ENCODE data around the gene ALDH1A2.

The ALDH1A2 gene

GRCh38 chr15:58095415-58095814, 29.9 kb upstream of the ALDH1A2 start:
- Histone ChIP-seq H3K36me3 (ENCODE audit: control insufficient read depth, low read length) (no peaks in the 10 kb centered on the region), H3K4me1 (ENCODE audit: control insufficient read depth, low read length) (no peaks in the 10 kb centered on the region), H3K9me3 (ENCODE audit: control insufficient read depth, insufficient read depth, low read length) (no peaks in the 10 kb centered on the region), H3K4me2 (ENCODE audit: low read length) (no peak overlapping the region), H3K79me2 (ENCODE audit: control insufficient read depth, low read length) (no peaks in the 10 kb centered on the region), H3K27me3 (ENCODE audit: control insufficient read depth, low read length) (no peaks in the 10 kb centered on the region), H4K20me1 (ENCODE audit: control insufficient read depth, insufficient read depth, low read depth, low read length) (no peaks in the 10 kb centered on the region), H3K4me3 (ENCODE audit: low read length) (no peak overlapping the region), H3K27ac (ENCODE audit: low read depth, low read length) (no peak overlapping the region), H3K9me2 (replicated peaks; ENCODE audit: control insufficient read depth, low read length) (no peaks in the 10 kb centered on the region), H3F3A (ENCODE audit: control insufficient read depth, insufficient read depth) (no peaks in the 10 kb centered on the region)
- no peak for TF ChIP-seq EZH2phosphoT487 (IDR thresholded peaks at IDR 0.05; ENCODE audit: borderline replicate concordance, low read length)
- no peak for TF ChIP-seq CTCF (IDR thresholded peaks at IDR 0.05; ENCODE audit: low read depth, low read length, poor library complexity, severe bottlenecking)

DNA sequence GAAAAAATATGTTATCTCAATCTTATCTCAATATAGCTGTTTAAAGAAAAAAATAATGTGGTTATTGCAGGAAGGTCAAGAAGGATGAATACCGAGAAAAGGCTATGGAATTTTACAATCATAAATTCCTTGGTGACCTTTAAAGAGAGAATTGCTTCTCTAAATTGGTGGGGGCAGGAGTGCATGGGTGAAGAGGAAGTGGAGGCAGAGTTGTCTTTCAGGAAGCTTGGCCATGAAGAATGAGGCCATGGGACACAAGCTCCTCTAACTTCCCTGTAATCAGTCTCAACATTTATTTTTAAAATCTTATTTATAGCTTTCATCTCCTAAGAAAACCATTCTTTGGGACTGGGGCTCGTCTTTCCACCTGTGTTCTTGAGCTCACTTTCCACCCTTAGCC, 22.4 kb upstream of the ALDH1A2 start:
- Histone ChIP-seq H3F3A (ENCODE audit: control insufficient read depth, insufficient read depth) (no peaks in the 10 kb centered on the region), H3K9me2 (replicated peaks; ENCODE audit: control insufficient read depth, low read length) (no peaks in the 10 kb centered on the region), H3K4me3 (ENCODE audit: low read length) (no peak overlapping the region), H3K36me3 (ENCODE audit: control insufficient read depth, low read length) (no peaks in the 10 kb centered on the region), H3K27ac (ENCODE audit: low read depth, low read length) (no peak overlapping the region), H3K27me3 (ENCODE audit: control insufficient read depth, low read length) (no peaks in the 10 kb centered on the region), H4K20me1 (ENCODE audit: control insufficient read depth, insufficient read depth, low read depth, low read length) (no peaks in the 10 kb centered on the region), H3K79me2 (ENCODE audit: control insufficient read depth, low read length) (no peaks in the 10 kb centered on the region), H3K4me2 (ENCODE audit: low read length) (no peak overlapping the region), H3K4me1 (ENCODE audit: control insufficient read depth, low read length) (no peaks in the 10 kb centered on the region), H3K9me3 (ENCODE audit: control insufficient read depth, insufficient read depth, low read length) (no peaks in the 10 kb centered on the region)
- TF ChIP-seq CTCF (IDR thresholded peaks at IDR 0.05; ENCODE audit: low read depth, low read length, poor library complexity, severe bottlenecking) (no peak), EZH2phosphoT487 (IDR thresholded peaks at IDR 0.05; ENCODE audit: borderline replicate concordance, low read length) (no peak)

GRCh38 chr15:58086491-58086890, 21.0 kb upstream of the ALDH1A2 start:
- H4K20me1 ChIP-seq (ENCODE audit: control insufficient read depth, insufficient read depth, low read depth, low read length) = no peaks in the 10 kb centered on the region
- no peaks in the 10 kb centered on the region for H3K36me3 ChIP-seq (ENCODE audit: control insufficient read depth, low read length)
- no peaks in the 10 kb centered on the region for H3K79me2 ChIP-seq (ENCODE audit: control insufficient read depth, low read length)
- no peaks in the 10 kb centered on the region for H3K9me3 ChIP-seq (ENCODE audit: control insufficient read depth, insufficient read depth, low read length)
- no peak overlapping the region for H3K4me2 ChIP-seq (ENCODE audit: low read length)
- H3K4me1 ChIP-seq (ENCODE audit: control insufficient read depth, low read length) = no peaks in the 10 kb centered on the region
- no peak overlapping the region for H3K27ac ChIP-seq (ENCODE audit: low read depth, low read length)
- H3F3A ChIP-seq (ENCODE audit: control insufficient read depth, insufficient read depth) = no peaks in the 10 kb centered on the region
- no peak for TF ChIP-seq EZH2phosphoT487 (IDR thresholded peaks at IDR 0.05; ENCODE audit: borderline replicate concordance, low read length)
- no peak for TF ChIP-seq CTCF (IDR thresholded peaks at IDR 0.05; ENCODE audit: low read depth, low read length, poor library complexity, severe bottlenecking)
- no peaks in the 10 kb centered on the region for H3K9me2 ChIP-seq (replicated peaks; ENCODE audit: control insufficient read depth, low read length)
- no peaks in the 10 kb centered on the region for H3K27me3 ChIP-seq (ENCODE audit: control insufficient read depth, low read length)
- H3K4me3 ChIP-seq (ENCODE audit: low read length) = no peak overlapping the region

- Histone ChIP-seq H3K4me2 (ENCODE audit: low read length) (no peak overlapping the region), H3K27ac (ENCODE audit: low read depth, low read length) (no peak overlapping the region), H3K79me2 (ENCODE audit: control insufficient read depth, low read length) (no peaks in the 10 kb centered on the region), H4K20me1 (ENCODE audit: control insufficient read depth, insufficient read depth, low read depth, low read length) (no peaks in the 10 kb centered on the region), H3K4me3 (ENCODE audit: low read length) (no peak overlapping the region), H3K27me3 (ENCODE audit: control insufficient read depth, low read length) (no peaks in the 10 kb centered on the region), H3K4me1 (ENCODE audit: control insufficient read depth, low read length) (no peaks in the 10 kb centered on the region), H3K36me3 (ENCODE audit: control insufficient read depth, low read length) (no peaks in the 10 kb centered on the region), H3K9me2 (replicated peaks; ENCODE audit: control insufficient read depth, low read length) (no peaks in the 10 kb centered on the region), H3K9me3 (ENCODE audit: control insufficient read depth, insufficient read depth, low read length) (no peaks in the 10 kb centered on the region), H3F3A (ENCODE audit: control insufficient read depth, insufficient read depth) (no peaks in the 10 kb centered on the region)
- no peak for TF ChIP-seq EZH2phosphoT487 (IDR thresholded peaks at IDR 0.05; ENCODE audit: borderline replicate concordance, low read length)
- TF ChIP-seq CTCF (IDR thresholded peaks at IDR 0.05; ENCODE audit: low read depth, low read length, poor library complexity, severe bottlenecking) = no peak
These were observed 18.0 kb upstream of the ALDH1A2 start for GRCh38 chr15:58083526-58083925.
